Measurements from ENCODE around the gene ZCCHC14.

GRCh38 chr16:87457709-87458423 lies 35.0 kb downstream of the ZCCHC14 start:
- no peak for TF ChIP-seq EZH2 (IDR thresholded peaks at IDR 0.05; ENCODE audit: borderline replicate concordance, low read depth, low read length, poor library complexity, severe bottlenecking)
- TF ChIP-seq, protein P1, sequence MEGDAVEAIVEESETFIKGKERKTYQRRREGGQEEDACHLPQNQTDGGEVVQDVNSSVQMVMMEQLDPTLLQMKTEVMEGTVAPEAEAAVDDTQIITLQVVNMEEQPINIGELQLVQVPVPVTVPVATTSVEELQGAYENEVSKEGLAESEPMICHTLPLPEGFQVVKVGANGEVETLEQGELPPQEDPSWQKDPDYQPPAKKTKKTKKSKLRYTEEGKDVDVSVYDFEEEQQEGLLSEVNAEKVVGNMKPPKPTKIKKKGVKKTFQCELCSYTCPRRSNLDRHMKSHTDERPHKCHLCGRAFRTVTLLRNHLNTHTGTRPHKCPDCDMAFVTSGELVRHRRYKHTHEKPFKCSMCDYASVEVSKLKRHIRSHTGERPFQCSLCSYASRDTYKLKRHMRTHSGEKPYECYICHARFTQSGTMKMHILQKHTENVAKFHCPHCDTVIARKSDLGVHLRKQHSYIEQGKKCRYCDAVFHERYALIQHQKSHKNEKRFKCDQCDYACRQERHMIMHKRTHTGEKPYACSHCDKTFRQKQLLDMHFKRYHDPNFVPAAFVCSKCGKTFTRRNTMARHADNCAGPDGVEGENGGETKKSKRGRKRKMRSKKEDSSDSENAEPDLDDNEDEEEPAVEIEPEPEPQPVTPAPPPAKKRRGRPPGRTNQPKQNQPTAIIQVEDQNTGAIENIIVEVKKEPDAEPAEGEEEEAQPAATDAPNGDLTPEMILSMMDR (conservative IDR thresholded peaks at IDR 0.05; ENCODE audit: low read depth, low read length) = no peak
